ENCODE results near the gene TET2.

TET2 gene

GRCh38 chr4:105179539-105180401 is 33.1 kb downstream of the TET2 start:
- no peak for DNase-seq (ENCODE audit: insufficient read length, low spot score)
- FAIRE-seq: no peak

- DNase-seq (ENCODE audit: insufficient read length, low spot score) (no peak), FAIRE-seq (no peak)
Observed at GRCh38 chr4:105181259-105181658, 34.6 kb downstream of the TET2 start.

- DNase-seq (ENCODE audit: insufficient read length, low spot score): no peak
- FAIRE-seq: no peak
Observed at GRCh38 chr4:105182211-105182610, 35.5 kb downstream of the TET2 start.

- peak; percentile 26 for FAIRE-seq
- no peak for DNase-seq (ENCODE audit: insufficient read length, low spot score)
Observed at GRCh38 chr4:105184316-105184980, 37.8 kb downstream of the TET2 start.

GRCh38 chr4:105186701-105187161 is 40.1 kb downstream of the TET2 start:
- DNase-seq (ENCODE audit: insufficient read length, low spot score): no peak
- no peak for FAIRE-seq

- DNase-seq (ENCODE audit: insufficient read length, low spot score): no peak
- FAIRE-seq: peak; percentile 47
Observed at GRCh38 chr4:105189855-105190650, 43.4 kb downstream of the TET2 start.

- DNase-seq (ENCODE audit: insufficient read length, low spot score): no peak
- FAIRE-seq: peak; percentile 81
Observed at GRCh38 chr4:105191621-105192210, 45.0 kb downstream of the TET2 start.

- no peak for FAIRE-seq
Observed at GRCh38 chr4:105192474-105192873, 45.8 kb downstream of the TET2 start.

GRCh38 chr4:105192910-105193309 is 46.2 kb downstream of the TET2 start:
- DNase-seq (ENCODE audit: insufficient read length, low spot score) (no peak), FAIRE-seq (peak; percentile 71)

More at GRCh38 chr4:105192474-105192873, 45.8 kb downstream of the TET2 start:
- DNase-seq (ENCODE audit: insufficient read length, low spot score): no peak

- no peak for FAIRE-seq
Observed at GRCh38 chr4:105193536-105193935, 46.9 kb downstream of the TET2 start.

GRCh38 chr4:105194328-105195231 is 47.9 kb downstream of the TET2 start:
- peak; percentile 9 for DNase-seq (ENCODE audit: insufficient read length, low spot score)
- peak; percentile 95 for FAIRE-seq

More at GRCh38 chr4:105193536-105193935, 46.9 kb downstream of the TET2 start:
- no peak for DNase-seq (ENCODE audit: insufficient read length, low spot score)

- FAIRE-seq (peak; percentile 95), DNase-seq (ENCODE audit: insufficient read length, low spot score) (no peak)
Observed at GRCh38 chr4:105196523-105197145, 50.0 kb downstream of the TET2 start.

GRCh38 chr4:105197777-105198176 is 51.1 kb downstream of the TET2 start:
- no peak for FAIRE-seq
- no peak for DNase-seq (ENCODE audit: insufficient read length, low spot score)

- FAIRE-seq: no peak
Observed at GRCh38 chr4:105198541-105198940, 51.9 kb downstream of the TET2 start.

GRCh38 chr4:105206214-105206613 is 59.5 kb downstream of the TET2 start:
- FAIRE-seq: peak; percentile 39

More at GRCh38 chr4:105198541-105198940, 51.9 kb downstream of the TET2 start:
- no peak for DNase-seq (ENCODE audit: insufficient read length, low spot score)

GRCh38 chr4:105207386-105207785 is 60.7 kb downstream of the TET2 start:
- DNase-seq (ENCODE audit: insufficient read length, low spot score): no peak
- no peak for FAIRE-seq

More at GRCh38 chr4:105206214-105206613, 59.5 kb downstream of the TET2 start:
- DNase-seq (ENCODE audit: insufficient read length, low spot score): no peak

GRCh38 chr4:105208561-105208960 is 61.9 kb downstream of the TET2 start:
- FAIRE-seq: no peak
- DNase-seq (ENCODE audit: insufficient read length, low spot score): no peak

GRCh38 chr4:105210916-105211315 is 64.2 kb downstream of the TET2 start:
- no peak for DNase-seq (ENCODE audit: insufficient read length, low spot score)
- peak; percentile 70 for FAIRE-seq

All from GM19239 (cell line).